HL-60 (cell line): ENCODE data around the gene CCDC187.

Experiments used
- DNase-seq, 2 experiments: peaks; one replicate each; pipeline ENCODE4 v3.0.0-alpha.2; 2010 to 2020; ENCODE audit warnings: low read depth in 1 of 2, low spot score in 1 of 2
- H3K27ac ChIP-seq: fragments of 250-450 bp; sonication (Bioruptor Pico); replicated peaks from 2 replicates; pipeline ENCODE4 v1.5.1; 2020; ENCODE audit warnings: mild to moderate bottlenecking, moderate library complexity
- H3K27me3 ChIP-seq: fragments of 250-450 bp; sonication (Bioruptor Pico); 2 replicates; pipeline ENCODE4 v1.5.1; 2021; ENCODE audit warnings: mild to moderate bottlenecking, moderate library complexity; ENCODE audit not compliant: insufficient read depth, poor library complexity, severe bottlenecking
- H3K4me3 ChIP-seq: replicated peaks from 2 replicates; pipeline ENCODE4 v1.5.1; 2011; ENCODE audit warnings: mild to moderate bottlenecking, control low read depth, low read length; ENCODE audit not compliant: insufficient read depth
- CTCF ChIP-seq: IDR thresholded peaks from one replicate; pipeline ENCODE4 v1.5.1; 2011; ENCODE audit warnings: low read length, control low read depth, inconsistent platforms; ENCODE audit not compliant: insufficient read depth
- GABPA ChIP-seq: IDR thresholded peaks from 2 replicates; pipeline ENCODE4 v1.6.1; 2012; ENCODE audit warnings: low read depth
- POLR2AphosphoS5 ChIP-seq: IDR thresholded peaks from 2 replicates; pipeline ENCODE4 v1.6.1; 2012; ENCODE audit warnings: low read depth
- REST ChIP-seq: IDR thresholded peaks from 2 replicates; pipeline ENCODE4 v1.6.1; 2012; ENCODE audit warnings: low read depth; ENCODE audit not compliant: insufficient replicate concordance
- SPI1 ChIP-seq: IDR thresholded peaks from 2 replicates; pipeline ENCODE4 v1.6.1; 2012; ENCODE audit warnings: low read depth, mild to moderate bottlenecking, borderline replicate concordance

The CCDC187 gene

GRCh38 chr9:136347472-136348256, 43.8 kb upstream of the CCDC187 start:
- Histone ChIP-seq H3K27me3 (no peaks in the 10 kb centered on the region), H3K27ac (no peak overlapping the region), H3K4me3 (no peak overlapping the region)
- DNase-seq: no peak
- TF ChIP-seq CTCF (no peak), POLR2AphosphoS5 (no peak), REST (no peak), SPI1 (no peak), GABPA (no peak)

DNA sequence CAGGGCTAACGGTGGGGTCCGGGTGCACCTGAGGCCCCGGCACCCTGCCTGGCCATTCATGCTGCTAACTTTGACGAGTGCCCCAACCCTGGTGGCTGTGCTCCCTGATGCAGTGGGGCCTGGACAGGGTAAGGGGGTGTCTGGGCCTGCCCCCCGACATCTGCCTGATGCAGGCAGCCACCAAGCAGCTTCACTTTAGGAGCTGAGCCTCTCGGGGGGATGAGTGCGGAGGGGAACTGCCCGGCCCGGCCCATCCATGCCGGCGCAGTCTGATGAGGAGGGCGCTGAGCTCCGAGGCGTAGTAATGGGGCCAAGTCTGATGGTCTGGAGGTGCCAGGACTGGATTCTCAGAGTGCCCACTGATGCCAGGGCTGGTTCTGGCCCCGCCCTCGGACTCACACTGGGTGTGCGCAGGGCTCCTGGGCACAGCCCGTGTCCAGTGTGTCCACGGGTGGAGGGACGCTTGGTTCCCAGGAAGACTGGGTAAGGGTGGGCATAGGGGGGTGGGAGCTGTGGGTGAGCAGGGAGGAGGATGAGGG, 43.1 kb upstream of the CCDC187 start:
- no peak overlapping the region for H3K4me3 ChIP-seq
- no peak for TF ChIP-seq SPI1
- TF ChIP-seq CTCF: no peak
- no peak for TF ChIP-seq REST
- TF ChIP-seq GABPA: no peak
- no peak for TF ChIP-seq POLR2AphosphoS5
- DNase-seq: no peak
- H3K27ac ChIP-seq: no peak overlapping the region
- H3K27me3 ChIP-seq: no peaks in the 10 kb centered on the region

DNA sequence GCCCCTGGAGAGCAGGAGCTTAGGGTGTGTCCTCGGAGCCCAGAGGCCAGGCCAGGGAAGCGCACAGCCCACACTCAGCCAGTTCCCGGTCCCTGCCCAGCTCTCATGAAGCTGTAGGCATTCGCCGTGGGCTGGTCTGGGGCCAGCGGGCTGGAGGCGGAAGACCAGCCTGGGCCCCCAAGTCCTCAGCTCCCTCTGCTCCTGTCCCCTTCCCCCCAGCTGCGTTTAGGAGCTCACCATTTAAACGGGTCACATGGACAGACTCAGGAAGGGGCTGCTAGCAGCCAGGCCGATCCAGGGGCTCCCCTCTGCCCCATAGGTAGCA, 42.2 kb upstream of the CCDC187 start:
- TF ChIP-seq POLR2AphosphoS5: no peak
- TF ChIP-seq REST: no peak
- TF ChIP-seq GABPA: no peak
- no peak for TF ChIP-seq SPI1
- TF ChIP-seq CTCF: no peak
- DNase-seq: no peak
- Histone ChIP-seq H3K4me3 (no peak overlapping the region), H3K27ac (no peak overlapping the region), H3K27me3 (no peaks in the 10 kb centered on the region)
